OCI-LY3 (cell line): Measurements from ENCODE around the gene PCYT2.

Experiments used
- CTCF ChIP-seq: fragments of 200-600, 300-600 bp; sonication (generic); IDR thresholded peaks from 2 replicates; pipeline ENCODE4 v1.5.1; 2014; ENCODE audit warnings: antibody characterized with exemption, low read length, low read depth
- EZH2phosphoT487 ChIP-seq: fragments of 200-600 bp; shearing (Covaris generic); IDR thresholded peaks from 2 replicates; pipeline ENCODE4 v1.6.1; 2018; ENCODE audit warnings: antibody characterized with exemption, mixed run types, low read depth

GRCh38 chr17:81929253-81930141, 18.3 kb upstream of the PCYT2 start:
- TF ChIP-seq CTCF (no peak), EZH2phosphoT487 (no peak)
